Astrocyte of the cerebellum (primary cell): ENCODE data around the gene ZNF423.

Experiments
- DNase-seq: peaks from one replicate; pipeline ENCODE4 v3.0.0-alpha.2; 2011; ENCODE audit warnings: low read depth
- H3K4me3 ChIP-seq: 2 replicates; pipeline ENCODE4 v1.5.1; 2011; ENCODE audit warnings: mild to moderate bottlenecking, low read depth, low read length, moderate library complexity
- CTCF ChIP-seq: IDR thresholded peaks from 2 replicates; pipeline ENCODE4 v1.5.1; 2012; ENCODE audit warnings: low read length, low read depth, moderate library complexity, mild to moderate bottlenecking; ENCODE audit errors: missing control alignments
- in situ Hi-C: cut with HindIII; loops from 2 replicates; pipeline ENCODE4 v1.10.0; 2017; ENCODE audit warnings: low sequenced_read_pairs

ZNF423 gene

GRCh38 chr16:49454426-49455180, 401.3 kb downstream of the ZNF423 start:
- TF ChIP-seq CTCF, result no peak
- in situ Hi-C loops, result no loop called here
- no peak for DNase-seq
- H3K4me3 ChIP-seq, result no peak overlapping the region

- in situ Hi-C loops, result no loop called here
- no peak for DNase-seq
- no peak for TF ChIP-seq CTCF
Observed at GRCh38 chr16:49453983-49454382, 401.9 kb downstream of the ZNF423 start.

GRCh38 chr16:49453021-49453420, 402.9 kb downstream of the ZNF423 start:
- in situ Hi-C loops, result no loop called here
- TF ChIP-seq CTCF, result no peak
- no peak for DNase-seq
- no peak overlapping the region for H3K4me3 ChIP-seq

More at GRCh38 chr16:49453983-49454382, 401.9 kb downstream of the ZNF423 start:
- no peak overlapping the region for H3K4me3 ChIP-seq

GRCh38 chr16:49452578-49452977, 403.3 kb downstream of the ZNF423 start:
- no peak for TF ChIP-seq CTCF
- in situ Hi-C loops, result no loop called here
- DNase-seq, result no peak
- no peak overlapping the region for H3K4me3 ChIP-seq

- no peak for TF ChIP-seq CTCF
- no peak overlapping the region for H3K4me3 ChIP-seq
- DNase-seq, result no peak
- in situ Hi-C loops, result no loop called here
Observed at GRCh38 chr16:49452108-49452507, 403.8 kb downstream of the ZNF423 start.

GRCh38 chr16:49446805-49447204, 409.1 kb downstream of the ZNF423 start:
- in situ Hi-C loops, result no loop called here
- TF ChIP-seq CTCF, result no peak
- DNase-seq, result no peak

More at GRCh38 chr16:49446805-49447204, 409.1 kb downstream of the ZNF423 start:
- H3K4me3 ChIP-seq, result no peak overlapping the region
